ENCODE data around the gene KLF11.
A peak's percentile ranks its signal among the peaks of the same experiment; 100 is the strongest.

Gene KLF11

DNA sequence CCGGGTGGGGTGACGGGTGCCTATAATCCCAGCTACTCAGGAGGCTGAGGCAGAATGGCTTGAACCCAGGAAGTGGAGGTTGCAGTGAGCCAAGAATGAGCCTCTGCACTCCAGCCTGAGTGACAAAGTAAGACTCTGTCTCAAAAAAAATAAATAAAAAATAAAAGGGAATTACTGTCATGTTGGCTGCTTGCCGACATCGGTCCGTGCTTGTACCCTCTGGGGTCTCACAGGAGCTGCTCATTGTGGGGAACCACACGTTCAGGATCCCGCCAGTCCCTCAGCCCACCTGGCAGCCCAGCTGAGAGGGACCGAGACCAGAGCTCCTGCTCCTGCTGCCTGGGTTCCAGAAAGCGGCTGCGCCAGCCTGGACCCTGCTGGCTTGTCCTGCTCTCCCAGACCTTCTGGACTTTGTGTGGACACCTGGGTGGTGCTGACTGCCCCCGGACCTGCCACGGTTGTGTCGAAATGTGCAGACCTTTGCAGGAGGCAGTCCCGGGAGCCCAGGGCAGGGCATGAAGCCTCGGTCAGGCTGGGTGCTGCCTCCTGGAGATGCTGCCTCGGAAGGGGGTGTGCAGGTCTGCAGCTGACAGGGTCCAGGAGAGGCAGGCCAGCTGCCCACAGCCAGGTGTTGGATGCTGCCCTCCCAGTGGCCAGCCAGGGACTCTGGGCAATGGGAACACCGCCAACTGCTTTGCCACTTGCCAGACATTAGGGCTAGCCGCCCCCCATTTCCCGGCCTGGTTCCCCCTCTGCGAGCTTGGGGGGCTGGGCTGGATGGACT is 16.4 kb downstream of the KLF11 start:
- Histone ChIP-seq H3K27ac (ENCODE audit: low read depth, low read length) (no peak overlapping the region), H3K4me3 (ENCODE audit: low read depth, low read length) (no peak overlapping the region), H3K9me3 (ENCODE audit: control insufficient read depth, insufficient read depth, low read length) (no peaks in the 10 kb centered on the region), H3K4me1 (ENCODE audit: control insufficient read depth, insufficient read depth, low read length) (peaks cover 10% of the 10 kb centered on the region), H3K36me3 (ENCODE audit: control insufficient read depth, insufficient read depth, low read length) (no peaks in the 10 kb centered on the region), H3K27me3 (ENCODE audit: control insufficient read depth, insufficient read depth, low read length) (no peaks in the 10 kb centered on the region), H3K9ac (ENCODE audit: low read depth, low read length) (no peak overlapping the region)

DNA sequence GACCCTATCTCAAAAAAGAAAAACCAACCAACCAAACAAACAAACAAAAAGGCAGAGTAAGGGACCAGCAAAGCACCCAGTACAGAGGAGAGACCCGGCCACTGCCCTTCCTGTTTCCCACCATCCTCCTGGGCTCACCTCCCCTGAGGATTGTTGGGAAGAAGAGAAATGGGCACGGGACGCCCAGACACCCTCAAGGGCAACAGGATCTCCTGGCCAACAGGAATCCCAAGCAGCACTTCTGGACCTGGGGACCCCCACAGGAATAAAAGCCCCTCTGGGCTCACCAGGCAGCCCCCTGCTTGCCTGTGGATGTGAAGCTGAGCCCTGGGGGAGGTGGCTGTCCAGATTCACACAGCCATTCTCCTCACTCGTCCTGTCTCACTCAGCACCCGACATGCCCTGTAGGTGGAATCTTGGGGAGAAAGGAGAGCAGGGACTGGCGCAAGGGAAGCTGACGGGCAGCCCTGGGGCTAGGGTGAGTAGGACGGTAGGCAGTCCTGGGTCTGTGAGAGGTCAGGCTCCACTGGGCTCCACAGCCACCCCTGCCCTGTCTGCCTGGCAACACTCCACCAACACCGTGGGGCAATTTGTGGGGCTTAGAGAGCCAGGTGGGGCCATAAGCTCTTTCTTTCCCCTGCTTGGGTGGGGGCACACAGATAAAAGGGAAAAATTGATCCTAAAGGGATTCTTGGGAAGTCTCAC is 18.0 kb downstream of the KLF11 start:
- no peak overlapping the region for H3K27ac ChIP-seq (ENCODE audit: low read depth, low read length)
- H3K27me3 ChIP-seq (ENCODE audit: control insufficient read depth, insufficient read depth, low read length): no peaks in the 10 kb centered on the region
- no peak overlapping the region for H3K4me3 ChIP-seq (ENCODE audit: low read depth, low read length)
- no peak overlapping the region for H3K9ac ChIP-seq (ENCODE audit: low read depth, low read length)
- peaks cover 17% of the 10 kb centered on the region for H3K4me1 ChIP-seq (ENCODE audit: control insufficient read depth, insufficient read depth, low read length)
- H3K36me3 ChIP-seq (ENCODE audit: control insufficient read depth, insufficient read depth, low read length): no peaks in the 10 kb centered on the region
- no peaks in the 10 kb centered on the region for H3K9me3 ChIP-seq (ENCODE audit: control insufficient read depth, insufficient read depth, low read length)

DNA sequence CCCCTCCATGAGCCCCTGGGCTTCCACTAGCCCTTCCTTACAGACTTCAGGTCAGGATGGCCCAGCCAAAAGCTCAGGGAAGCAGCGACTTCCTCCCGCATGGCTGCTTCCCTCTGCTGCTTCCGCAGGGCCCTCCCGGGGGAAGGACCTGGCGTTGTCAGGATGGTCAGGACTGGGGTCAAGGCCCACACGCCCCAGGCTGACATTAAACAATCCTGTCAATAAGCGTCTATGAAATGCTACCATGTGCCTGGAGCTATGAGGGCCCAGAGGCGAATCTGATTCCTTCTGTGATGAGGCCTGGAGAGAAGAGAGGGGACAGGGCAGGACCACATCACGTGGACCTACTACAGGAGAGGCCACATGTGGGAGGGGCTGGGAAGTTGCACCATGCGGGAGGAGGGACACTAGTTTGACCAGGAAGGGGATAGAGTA is 19.6 kb downstream of the KLF11 start:
- Histone ChIP-seq H3K36me3 (ENCODE audit: control insufficient read depth, insufficient read depth, low read length) (no peaks in the 10 kb centered on the region), H3K27me3 (ENCODE audit: control insufficient read depth, insufficient read depth, low read length) (no peaks in the 10 kb centered on the region), H3K4me1 (ENCODE audit: control insufficient read depth, insufficient read depth, low read length) (peaks cover 11% of the 10 kb centered on the region; the same call in 1 of the 2 replicates), H3K27ac (ENCODE audit: low read depth, low read length) (no peak overlapping the region), H3K9me3 (ENCODE audit: control insufficient read depth, insufficient read depth, low read length) (no peaks in the 10 kb centered on the region), H3K9ac (ENCODE audit: low read depth, low read length) (no peak overlapping the region), H3K4me3 (ENCODE audit: low read depth, low read length) (no peak overlapping the region)

DNA sequence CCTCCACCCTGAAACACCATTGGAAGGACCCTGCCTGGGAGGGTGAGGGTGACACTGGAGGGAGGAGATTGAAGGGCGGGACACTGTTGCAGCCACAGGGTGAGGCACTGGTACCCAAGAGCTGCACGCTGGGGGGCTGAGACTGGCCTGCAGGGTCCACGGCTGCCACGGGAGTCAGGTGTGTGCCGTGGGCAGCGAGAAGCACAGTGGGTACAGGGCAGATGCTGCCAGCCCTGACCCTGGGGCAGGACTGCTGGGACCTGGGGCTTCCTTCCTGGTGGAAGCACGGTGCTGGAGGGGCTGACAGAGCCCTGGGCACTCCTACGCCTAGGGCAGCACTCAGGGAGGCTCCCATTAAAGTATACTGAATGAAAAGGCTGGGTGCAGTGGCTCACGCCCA is 20.2 kb downstream of the KLF11 start:
- Histone ChIP-seq H3K36me3 (ENCODE audit: control insufficient read depth, insufficient read depth, low read length) (no peaks in the 10 kb centered on the region), H3K9ac (ENCODE audit: low read depth, low read length) (no peak overlapping the region), H3K9me3 (ENCODE audit: control insufficient read depth, insufficient read depth, low read length) (no peaks in the 10 kb centered on the region), H3K4me1 (ENCODE audit: control insufficient read depth, insufficient read depth, low read length) (peaks cover 8% of the 10 kb centered on the region; the same call in 1 of the 2 replicates), H3K27me3 (ENCODE audit: control insufficient read depth, insufficient read depth, low read length) (no peaks in the 10 kb centered on the region), H3K27ac (ENCODE audit: low read depth, low read length) (no peak overlapping the region), H3K4me3 (ENCODE audit: low read depth, low read length) (no peak overlapping the region)

DNA sequence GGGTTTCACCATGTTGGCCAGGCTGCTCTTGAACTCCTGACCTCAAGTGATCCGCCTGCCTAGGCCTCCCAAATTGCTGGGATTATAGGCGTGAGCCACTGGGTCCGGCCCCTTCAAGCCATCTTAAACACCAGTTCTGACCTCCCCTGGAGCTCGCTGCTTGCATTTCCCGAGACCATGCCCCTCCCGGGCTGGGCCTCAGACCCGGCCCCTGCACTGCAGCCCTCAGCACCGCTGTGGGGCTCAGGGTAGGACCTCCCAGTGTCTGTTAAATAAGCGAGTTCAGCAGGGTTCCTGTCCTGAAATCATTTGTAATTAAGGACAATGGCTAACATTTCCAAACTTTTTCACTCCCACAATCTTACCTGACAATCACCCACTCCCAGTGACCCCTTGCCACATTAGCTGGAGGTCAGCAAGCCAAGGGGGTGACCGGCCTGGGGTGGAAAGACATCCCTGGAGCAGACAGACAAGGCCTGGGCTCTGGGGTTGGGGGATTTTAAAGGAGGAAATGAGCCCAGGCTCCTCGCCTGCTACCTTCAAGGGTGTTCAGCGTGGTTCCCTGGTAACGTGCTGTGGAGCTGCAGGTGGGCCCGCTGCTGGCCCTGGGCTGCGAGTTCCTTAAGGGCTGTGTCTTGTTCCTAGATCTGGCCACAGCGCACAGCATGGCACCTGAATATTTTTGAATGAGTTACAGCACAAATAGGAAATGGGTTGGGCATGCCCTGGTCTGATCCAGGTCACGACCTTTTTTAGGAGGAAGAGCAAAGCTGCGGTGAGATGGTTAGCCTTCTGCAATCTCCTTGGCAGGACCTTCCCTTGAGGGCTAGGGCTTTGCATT is 21.8 kb downstream of the KLF11 start:
- Histone ChIP-seq H3K9me3 (ENCODE audit: control insufficient read depth, insufficient read depth, low read length) (no peaks in the 10 kb centered on the region), H3K9ac (ENCODE audit: low read depth, low read length) (no peak overlapping the region), H3K36me3 (ENCODE audit: control insufficient read depth, insufficient read depth, low read length) (no peaks in the 10 kb centered on the region), H3K27me3 (ENCODE audit: control insufficient read depth, insufficient read depth, low read length) (no peaks in the 10 kb centered on the region), H3K4me1 (ENCODE audit: control insufficient read depth, insufficient read depth, low read length) (peaks cover 8% of the 10 kb centered on the region; the same call in 1 of the 2 replicates), H3K27ac (ENCODE audit: low read depth, low read length) (peak overlapping the region; percentile 42), H3K4me3 (ENCODE audit: low read depth, low read length) (no peak overlapping the region)

DNA sequence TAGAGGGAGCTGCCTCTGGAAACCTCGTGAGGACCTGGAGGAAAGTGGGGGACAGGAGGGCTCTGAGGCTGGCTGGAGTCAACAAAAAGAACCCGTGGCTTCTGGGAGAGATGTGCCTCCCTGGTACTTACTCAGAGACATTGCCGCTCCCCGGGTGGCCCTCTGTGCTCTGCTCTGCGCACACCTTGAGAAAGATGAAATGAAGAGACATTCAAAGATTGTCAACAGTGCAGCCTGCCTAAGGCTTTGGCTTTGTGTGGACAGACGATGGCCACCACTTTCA is 22.4 kb downstream of the KLF11 start:
- peaks cover 8% of the 10 kb centered on the region; the same call in 1 of the 2 replicates for H3K4me1 ChIP-seq (ENCODE audit: control insufficient read depth, insufficient read depth, low read length)
- no peak overlapping the region for H3K27ac ChIP-seq (ENCODE audit: low read depth, low read length)
- H3K9me3 ChIP-seq (ENCODE audit: control insufficient read depth, insufficient read depth, low read length): no peaks in the 10 kb centered on the region
- H3K4me3 ChIP-seq (ENCODE audit: low read depth, low read length): no peak overlapping the region
- H3K36me3 ChIP-seq (ENCODE audit: control insufficient read depth, insufficient read depth, low read length): no peaks in the 10 kb centered on the region
- no peak overlapping the region for H3K9ac ChIP-seq (ENCODE audit: low read depth, low read length)
- no peaks in the 10 kb centered on the region for H3K27me3 ChIP-seq (ENCODE audit: control insufficient read depth, insufficient read depth, low read length)

DNA sequence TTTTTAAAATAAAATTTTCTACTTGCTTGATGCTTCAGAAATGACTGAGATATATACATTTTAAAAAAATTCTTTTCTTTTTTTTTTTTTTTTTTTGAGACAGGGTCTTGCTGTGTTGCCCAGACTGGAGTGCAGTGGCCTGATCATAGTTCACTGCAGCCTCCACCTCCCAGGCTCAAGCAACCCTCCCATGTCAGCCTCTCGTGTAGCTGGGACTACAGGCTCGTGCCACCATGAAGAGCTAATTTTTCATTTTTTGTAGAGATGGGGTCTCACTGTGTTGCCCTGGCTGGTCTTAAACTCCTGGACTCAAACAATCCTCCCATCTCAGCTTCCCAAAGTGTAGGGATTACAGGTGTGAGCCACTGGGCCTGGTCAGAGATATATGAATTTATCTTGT is 24.0 kb downstream of the KLF11 start:
- Histone ChIP-seq H3K27me3 (ENCODE audit: control insufficient read depth, insufficient read depth, low read length) (no peaks in the 10 kb centered on the region), H3K36me3 (ENCODE audit: control insufficient read depth, insufficient read depth, low read length) (no peaks in the 10 kb centered on the region), H3K9ac (ENCODE audit: low read depth, low read length) (no peak overlapping the region), H3K4me1 (ENCODE audit: control insufficient read depth, insufficient read depth, low read length) (peaks cover 8% of the 10 kb centered on the region; the same call in 1 of the 2 replicates), H3K9me3 (ENCODE audit: control insufficient read depth, insufficient read depth, low read length) (no peaks in the 10 kb centered on the region), H3K4me3 (ENCODE audit: low read depth, low read length) (no peak overlapping the region), H3K27ac (ENCODE audit: low read depth, low read length) (no peak overlapping the region)

DNA sequence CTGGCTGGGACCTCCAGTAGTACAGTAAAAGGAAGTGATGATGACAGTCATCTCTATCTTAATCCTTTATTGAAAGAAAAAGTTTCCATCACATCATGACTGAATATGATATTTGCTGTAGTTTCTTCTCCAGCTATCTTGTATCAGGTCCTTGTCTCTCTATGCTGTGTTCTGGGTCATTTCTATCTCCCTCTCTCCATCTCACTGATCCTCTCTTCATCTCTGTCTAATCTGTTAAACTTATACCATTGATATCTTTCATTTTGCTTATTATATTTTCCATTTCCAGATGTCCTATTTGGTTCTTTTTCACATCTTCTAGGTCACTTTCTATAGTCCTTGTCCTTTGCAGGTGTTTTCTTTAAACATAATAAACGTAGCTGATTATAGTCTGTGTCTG is 24.5 kb downstream of the KLF11 start:
- H3K27ac ChIP-seq (ENCODE audit: low read depth, low read length): no peak overlapping the region
- peaks cover 8% of the 10 kb centered on the region; the same call in 1 of the 2 replicates for H3K4me1 ChIP-seq (ENCODE audit: control insufficient read depth, insufficient read depth, low read length)
- H3K9me3 ChIP-seq (ENCODE audit: control insufficient read depth, insufficient read depth, low read length): no peaks in the 10 kb centered on the region
- no peak overlapping the region for H3K9ac ChIP-seq (ENCODE audit: low read depth, low read length)
- no peaks in the 10 kb centered on the region for H3K27me3 ChIP-seq (ENCODE audit: control insufficient read depth, insufficient read depth, low read length)
- no peak overlapping the region for H3K4me3 ChIP-seq (ENCODE audit: low read depth, low read length)
- no peaks in the 10 kb centered on the region for H3K36me3 ChIP-seq (ENCODE audit: control insufficient read depth, insufficient read depth, low read length)

DNA sequence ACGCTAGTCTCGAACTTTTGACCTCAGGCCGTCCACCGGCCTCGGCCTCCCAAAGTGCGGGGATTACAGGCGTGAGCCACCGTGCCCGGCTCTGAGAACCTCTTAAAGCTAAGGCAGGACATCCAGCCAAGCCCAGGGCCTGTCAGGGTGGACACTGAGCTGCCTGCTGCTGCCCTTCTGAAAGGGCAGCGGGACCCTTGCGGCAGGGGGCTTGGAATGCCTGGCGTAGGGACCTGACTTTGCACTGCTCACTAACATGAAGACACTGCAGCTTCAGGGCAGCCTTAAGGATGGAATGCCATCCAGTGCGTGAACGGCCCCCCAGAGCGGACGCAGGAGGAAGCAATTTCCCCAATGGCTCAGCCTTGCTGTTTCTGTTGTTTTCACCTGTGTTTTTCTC is 27.8 kb downstream of the KLF11 start:
- Histone ChIP-seq H3K27me3 (ENCODE audit: control insufficient read depth, insufficient read depth, low read length) (peaks cover 6% of the 10 kb centered on the region), H3K9ac (ENCODE audit: low read depth, low read length) (no peak overlapping the region), H3K9me3 (ENCODE audit: control insufficient read depth, insufficient read depth, low read length) (no peaks in the 10 kb centered on the region), H3K4me3 (ENCODE audit: low read depth, low read length) (no peak overlapping the region), H3K27ac (ENCODE audit: low read depth, low read length) (no peak overlapping the region), H3K4me1 (ENCODE audit: control insufficient read depth, insufficient read depth, low read length) (peaks cover 9% of the 10 kb centered on the region), H3K36me3 (ENCODE audit: control insufficient read depth, insufficient read depth, low read length) (no peaks in the 10 kb centered on the region)

DNA sequence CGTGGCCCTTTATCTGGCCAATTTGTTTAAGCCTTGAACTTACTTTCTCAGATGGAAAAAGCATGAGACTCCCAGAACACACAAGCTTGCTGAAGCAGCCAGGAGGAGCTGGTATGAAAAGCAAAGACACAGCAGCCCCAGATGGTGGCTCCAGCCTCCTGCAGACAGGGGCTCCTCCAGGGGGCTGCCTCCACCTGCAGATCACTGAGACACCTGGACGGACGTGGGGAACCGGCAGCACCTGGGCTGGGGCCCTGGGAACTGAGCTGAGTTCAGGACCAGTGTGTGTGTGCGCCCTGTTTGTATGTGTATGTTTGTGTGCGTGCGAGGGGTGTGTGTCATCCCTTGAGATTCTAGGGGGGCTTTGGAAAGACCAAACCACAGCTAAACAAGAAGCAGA is 28.2 kb downstream of the KLF11 start:
- Histone ChIP-seq H3K27ac (ENCODE audit: low read depth, low read length) (no peak overlapping the region), H3K4me3 (ENCODE audit: low read depth, low read length) (no peak overlapping the region), H3K4me1 (ENCODE audit: control insufficient read depth, insufficient read depth, low read length) (peaks cover 9% of the 10 kb centered on the region), H3K9me3 (ENCODE audit: control insufficient read depth, insufficient read depth, low read length) (no peaks in the 10 kb centered on the region), H3K27me3 (ENCODE audit: control insufficient read depth, insufficient read depth, low read length) (peaks cover 10% of the 10 kb centered on the region), H3K9ac (ENCODE audit: low read depth, low read length) (no peak overlapping the region), H3K36me3 (ENCODE audit: control insufficient read depth, insufficient read depth, low read length) (no peaks in the 10 kb centered on the region)
